GM18499 (cell line): Measurements from ENCODE around the gene COMP.
"Not testable (repeated sequence)": the region's sequence is repeated elsewhere in the genome, so short reads cannot be mapped to it uniquely, and the experiment has no call there.

Experiments used
- ATAC-seq: cut with Tn5 transposase; IDR thresholded peaks from one replicate; pipeline ENCODE4 v1.9.1; 2021; ENCODE audit warnings: moderate number of reproducible peaks; ENCODE audit not compliant: insufficient read depth, unreplicated experiment

COMP gene

GRCh38 chr19:18736415-18737336, 54.4 kb downstream of the COMP start:
- no peak for ATAC-seq

GRCh38 chr19:18735752-18736151, 55.4 kb downstream of the COMP start:
- no peak for ATAC-seq

GRCh38 chr19:18735324-18735723, 55.8 kb downstream of the COMP start:
- ATAC-seq: no peak

GRCh38 chr19:18733762-18734332, 57.3 kb downstream of the COMP start:
- ATAC-seq: not testable (repeated sequence)

GRCh38 chr19:18733196-18733647, 57.9 kb downstream of the COMP start:
- no peak for ATAC-seq
